ENCODE data around the gene KCNA5.

KCNA5 gene

DNA sequence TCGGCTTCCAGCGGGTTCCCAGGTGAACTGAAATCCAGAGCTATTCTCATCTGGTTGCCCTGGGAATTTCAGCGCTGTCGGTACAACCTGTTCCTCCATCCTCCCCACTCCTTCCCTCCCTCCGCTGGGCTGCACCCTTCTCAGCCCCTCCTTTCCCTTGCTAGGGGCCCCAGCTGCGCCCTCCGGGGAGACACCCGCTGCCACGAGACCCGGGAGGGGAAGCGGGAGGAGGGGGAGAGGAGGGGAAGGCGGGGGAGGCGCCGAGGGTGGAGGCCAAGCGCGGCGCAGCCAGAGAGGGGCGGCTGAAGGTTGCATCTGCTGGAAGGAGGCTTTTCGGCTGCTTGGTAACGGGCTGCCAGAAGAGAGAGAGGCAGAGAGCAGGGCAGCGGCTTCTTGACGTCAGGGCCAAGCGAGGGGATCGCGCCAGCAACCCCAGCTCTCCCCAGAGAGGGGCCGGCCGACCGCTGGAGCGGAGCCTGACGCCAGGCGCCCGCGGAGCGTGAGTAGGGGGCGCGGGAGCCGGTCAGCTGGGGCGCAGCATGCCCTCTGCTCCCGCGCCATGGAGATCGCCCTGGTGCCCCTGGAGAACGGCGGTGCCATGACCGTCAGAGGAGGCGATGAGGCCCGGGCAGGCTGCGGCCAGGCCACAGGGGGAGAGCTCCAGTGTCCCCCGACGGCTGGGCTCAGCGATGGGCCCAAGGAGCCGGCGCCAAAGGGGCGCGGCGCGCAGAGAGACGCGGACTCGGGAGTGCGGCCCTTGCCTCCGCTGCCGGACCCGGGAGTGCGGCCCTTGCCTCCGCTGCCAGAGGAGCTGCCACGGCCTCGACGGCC lies at the start of gene KCNA5:
Gene KCNA5 (plus strand): TSS at position 291 of the 831 bp plus-strand sequence. CDS start 269 bp downstream, at position 560.
- DNase-seq = peak; percentile 68

DNA sequence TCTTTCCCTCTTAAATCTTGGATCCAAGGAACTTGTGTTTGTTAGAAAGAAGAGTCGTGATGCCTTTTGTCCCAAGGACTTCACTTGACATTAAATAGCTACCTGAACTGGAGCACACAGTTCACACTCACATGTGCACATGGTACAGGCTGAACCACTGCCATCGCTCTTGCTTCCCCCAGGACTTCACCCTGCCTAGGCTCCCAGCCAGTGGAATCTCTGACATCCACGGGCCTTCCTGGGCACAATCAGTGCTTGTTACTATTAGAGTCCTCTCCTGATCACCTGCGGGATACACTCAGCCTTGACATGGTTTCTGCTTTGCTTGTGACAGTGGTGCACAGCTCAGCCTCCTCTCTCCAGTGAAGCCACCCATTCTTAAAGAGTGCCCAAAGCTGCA lies 49.1 kb upstream of the KCNA5 start:
- no peak for DNase-seq

DNA sequence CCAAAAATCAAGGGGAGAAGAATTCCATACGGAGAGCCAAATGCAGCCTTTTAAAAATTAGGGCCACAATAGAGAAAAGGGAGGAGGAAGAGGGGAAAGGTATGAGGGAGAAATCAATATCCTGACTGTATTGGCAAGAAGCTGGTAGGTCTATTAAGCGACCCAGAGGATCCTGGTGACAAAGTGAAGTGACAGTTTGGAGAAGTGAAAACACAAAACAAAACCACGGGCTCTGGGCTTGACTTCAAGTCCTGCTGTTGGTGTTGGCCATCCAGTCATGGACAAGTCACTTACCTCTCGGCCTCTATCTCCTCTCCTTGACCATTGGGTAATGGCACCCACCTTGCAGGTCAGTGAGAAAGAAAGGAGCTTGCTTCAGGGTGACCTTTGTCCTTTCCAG lies 47.0 kb upstream of the KCNA5 start:
- no peak for DNase-seq

DNA sequence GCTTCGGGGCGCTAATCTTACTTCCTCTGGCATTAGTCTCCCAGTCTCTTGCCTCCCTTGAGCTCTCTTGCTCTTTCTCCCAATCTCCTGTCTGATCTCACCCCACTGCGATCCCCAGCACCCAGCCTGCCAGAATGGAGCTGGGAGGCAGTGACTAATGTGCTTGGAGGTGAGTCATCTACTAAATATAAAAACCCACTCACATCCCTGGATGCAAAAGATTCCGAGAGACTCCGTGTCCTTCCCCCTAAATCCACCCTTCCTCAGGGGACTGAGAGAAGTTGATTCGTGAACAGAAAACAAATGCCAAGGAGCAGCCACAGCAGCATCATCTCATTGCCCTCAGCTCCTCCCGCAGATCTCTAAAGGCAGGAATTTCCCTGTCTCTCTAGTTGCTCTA lies 45.7 kb upstream of the KCNA5 start:
- peak; percentile 79 for DNase-seq

DNA sequence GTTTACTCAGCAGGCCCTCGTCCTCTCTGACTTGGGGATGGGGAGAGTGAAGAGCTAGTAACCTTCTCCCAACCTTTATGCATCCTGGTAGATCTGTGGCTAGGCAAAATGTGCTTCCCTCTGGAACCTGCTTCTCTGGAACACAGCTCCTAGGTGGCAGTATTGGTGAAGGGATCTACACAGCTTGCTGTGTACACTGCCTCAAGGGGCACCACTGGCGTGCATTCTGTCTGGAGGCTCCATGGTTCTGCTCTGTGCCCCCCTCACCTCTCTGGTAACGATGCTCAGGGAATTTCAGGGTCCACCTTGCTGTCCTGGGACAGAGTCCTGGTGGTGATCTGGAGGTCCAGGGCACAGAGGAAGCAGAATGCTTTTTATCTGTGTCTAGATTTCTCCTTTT lies 43.5 kb upstream of the KCNA5 start:
- peak; percentile 89 for DNase-seq

DNA sequence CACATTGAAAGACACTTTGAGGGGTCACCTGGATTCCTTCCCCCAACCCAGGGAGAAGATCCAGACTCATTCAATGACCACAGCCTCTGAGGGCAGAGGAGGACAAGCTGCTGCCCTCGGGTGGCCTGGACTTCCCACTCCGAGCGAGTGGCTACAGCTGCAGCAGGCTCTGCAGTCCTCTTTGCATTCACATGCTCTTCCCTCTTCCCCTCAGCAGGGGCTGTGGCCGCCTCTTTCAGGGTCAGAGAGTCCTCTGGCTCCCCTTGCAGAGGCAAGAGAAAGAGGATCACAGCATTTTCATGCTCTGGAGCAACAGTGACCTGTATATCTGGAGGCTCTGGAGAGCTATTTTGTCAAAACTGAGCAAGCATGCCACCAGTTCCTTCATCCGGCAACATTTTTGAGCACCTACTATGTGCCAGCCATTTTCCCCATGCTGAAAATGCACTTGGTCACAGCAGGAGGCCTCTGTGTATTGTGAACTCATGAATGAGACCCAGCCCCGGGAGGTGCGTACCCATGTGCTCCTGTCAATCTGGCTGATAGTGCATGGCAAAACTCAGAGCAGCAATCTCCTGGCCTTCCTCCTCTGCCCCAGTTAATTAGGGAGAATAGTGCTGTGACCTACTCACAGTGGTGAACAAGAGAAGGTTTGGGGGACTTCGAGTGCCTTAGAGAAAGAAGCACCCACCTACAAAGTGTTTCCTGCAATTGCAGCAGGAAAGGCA lies 42.9 kb upstream of the KCNA5 start:
- no peak for DNase-seq

DNA sequence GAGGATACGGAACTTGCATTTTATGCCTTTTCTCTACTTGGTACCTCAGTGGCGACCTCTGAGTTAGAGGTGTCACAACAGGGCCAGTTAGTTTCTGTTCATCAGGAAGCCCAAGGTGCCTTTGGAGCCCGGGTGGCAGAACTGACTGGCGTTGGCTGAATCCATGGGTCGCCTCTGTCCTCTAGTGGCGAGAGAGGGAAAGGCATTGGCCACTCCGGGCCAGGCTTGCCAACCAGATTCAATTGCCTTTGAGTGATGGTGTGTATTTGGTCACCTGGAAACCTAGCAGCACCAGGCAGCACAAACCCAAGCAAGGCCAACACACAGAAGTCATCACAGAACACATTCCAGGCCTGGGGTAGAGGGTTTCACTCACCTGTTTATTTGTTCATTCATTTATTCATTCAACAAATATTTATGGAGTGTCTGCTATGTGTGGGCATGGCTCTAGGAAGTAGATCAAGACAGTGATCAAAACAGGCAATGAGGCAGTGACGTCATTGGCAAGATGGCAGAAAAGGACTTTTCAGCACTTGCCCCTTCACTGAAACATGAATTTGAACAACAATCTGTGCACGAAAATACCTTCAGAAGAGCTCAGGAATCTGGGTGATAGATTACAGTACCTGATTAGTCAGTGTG lies 40.5 kb upstream of the KCNA5 start:
- peak; percentile 100 for DNase-seq

DNA sequence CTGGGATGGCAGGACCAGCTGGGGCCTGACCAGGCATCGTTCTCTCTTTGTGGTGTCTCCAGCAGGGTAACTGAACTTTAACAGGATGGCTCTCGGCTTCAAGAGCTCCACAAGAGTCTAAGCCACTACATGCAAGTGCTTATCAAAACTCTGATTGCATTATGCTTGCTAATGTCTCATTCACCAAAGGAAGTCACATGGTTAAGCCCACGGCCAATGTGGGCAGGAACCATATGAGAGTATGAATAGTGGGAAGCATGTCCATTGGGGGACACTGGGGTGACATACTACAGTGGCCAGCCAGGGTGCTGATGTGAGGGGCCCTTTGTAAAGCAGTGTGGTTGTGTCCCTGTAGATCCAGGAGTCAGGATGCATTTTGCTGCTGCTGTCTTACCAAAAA lies 35.0 kb upstream of the KCNA5 start:
- no peak for DNase-seq

DNA sequence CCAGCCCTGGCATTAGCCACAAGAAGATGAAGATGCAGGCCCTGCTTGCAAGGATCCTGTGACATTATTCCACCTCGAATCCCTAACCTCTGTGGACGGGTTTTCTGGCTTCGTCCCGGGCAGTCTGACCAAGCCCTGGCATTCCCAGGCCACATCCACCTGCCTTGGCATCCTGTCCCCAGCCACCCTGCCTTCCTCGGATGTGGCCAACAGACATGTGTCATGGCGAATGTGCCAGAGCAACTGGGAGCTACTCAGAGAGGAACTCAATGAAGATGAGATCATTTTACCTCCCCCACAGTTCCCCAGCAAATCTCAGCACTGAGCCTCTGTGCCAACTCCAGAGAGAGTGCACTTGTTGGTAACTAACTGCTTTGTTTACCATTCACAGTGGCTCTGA lies 33.5 kb upstream of the KCNA5 start:
- DNase-seq = no peak

DNA sequence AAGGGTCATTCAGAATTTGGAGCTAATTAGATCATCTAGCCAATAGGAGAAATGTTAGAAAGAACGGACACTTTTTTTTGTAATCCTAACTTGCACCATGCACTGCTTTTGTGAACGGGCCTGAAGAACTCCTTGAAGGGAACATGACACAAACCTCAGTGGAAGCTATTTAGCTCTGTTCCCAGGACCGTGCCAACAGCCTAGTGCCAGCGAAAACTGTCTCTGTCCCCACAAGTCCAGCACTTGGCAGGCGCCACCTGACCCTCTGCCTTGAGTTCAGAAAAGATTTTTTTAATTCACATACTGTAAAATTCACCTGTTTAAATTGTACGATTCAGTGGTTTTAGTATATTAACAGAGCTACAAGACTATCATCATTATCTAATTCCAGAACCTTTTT lies 31.3 kb upstream of the KCNA5 start:
- no peak for DNase-seq

DNA sequence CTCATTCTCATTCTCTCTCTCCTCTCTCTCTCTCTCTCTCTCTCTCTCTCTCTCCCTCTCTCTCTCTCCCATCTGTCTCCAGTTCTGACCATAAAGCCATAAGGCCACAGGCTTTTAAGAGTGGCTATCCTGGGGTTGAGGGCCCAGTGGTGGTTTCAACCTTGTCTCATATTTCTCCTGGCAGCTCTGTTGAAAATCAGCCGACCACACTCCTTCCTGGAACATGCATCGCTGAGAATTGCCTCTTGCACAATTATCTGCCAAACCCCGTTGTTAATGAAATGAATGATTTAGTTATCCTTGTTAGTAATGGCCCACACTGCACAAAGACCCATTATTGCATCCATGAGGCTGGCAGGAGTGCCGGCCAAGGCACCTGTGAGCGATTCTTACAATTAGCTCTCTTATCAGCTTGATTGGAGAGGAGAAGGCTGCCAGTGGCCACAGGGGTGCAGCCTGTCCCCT lies 30.4 kb upstream of the KCNA5 start:
- no peak for DNase-seq

DNA sequence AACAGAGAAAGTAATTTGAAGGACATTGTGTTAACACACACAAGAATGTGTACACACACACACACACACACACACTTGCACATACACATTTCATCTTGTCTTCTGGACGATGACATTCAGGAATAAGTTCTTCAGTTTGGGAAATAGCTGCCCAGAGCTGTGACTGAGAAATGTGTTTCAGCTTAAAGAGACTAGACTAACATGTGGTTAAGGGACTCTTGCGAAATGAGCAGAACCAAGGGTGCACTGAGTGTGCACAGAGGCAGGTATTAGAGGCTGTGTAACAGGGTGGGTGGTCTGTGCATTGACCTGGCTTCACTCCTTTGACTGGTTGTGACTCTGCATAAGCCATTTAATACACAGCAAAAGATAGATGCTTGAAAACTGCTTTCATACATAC lies 29.4 kb upstream of the KCNA5 start:
- no peak for DNase-seq

DNA sequence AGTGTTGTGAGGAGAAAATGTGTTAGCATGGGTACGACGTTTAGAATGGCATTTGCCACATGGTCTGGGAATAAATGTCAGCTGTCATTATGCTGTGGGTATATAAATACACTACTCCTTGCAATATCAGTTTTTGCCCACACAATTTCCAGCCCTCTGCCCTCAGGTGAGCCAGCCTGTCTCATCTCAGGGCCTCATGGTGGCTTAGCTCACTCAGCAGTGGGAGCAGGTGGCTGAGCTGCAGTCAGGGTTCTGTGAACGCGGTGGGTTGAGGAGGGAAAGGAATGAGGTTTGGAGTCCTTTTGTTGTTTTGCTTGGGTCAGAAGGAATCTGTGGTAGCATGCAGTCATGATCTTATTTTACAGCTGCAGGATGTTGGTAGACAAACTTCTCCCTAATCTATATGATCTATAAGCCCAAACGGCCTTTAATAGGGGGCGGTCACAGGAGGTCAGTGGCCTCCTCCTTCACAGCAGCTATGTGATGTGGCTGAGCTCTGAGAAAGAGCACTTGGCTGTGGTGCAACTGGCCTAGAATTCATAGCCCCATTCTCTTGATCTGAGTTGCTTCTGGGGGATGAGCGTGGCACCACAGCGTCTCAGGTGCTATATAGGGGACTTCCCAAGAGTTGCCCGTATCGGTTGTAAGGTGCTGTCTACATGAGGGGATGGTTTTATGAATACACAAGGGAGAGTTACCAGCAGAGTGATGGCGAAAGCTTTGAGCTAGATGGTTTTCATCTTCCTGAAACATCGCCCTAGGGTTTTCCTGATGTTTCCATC lies 27.8 kb upstream of the KCNA5 start:
- no peak for DNase-seq

DNA sequence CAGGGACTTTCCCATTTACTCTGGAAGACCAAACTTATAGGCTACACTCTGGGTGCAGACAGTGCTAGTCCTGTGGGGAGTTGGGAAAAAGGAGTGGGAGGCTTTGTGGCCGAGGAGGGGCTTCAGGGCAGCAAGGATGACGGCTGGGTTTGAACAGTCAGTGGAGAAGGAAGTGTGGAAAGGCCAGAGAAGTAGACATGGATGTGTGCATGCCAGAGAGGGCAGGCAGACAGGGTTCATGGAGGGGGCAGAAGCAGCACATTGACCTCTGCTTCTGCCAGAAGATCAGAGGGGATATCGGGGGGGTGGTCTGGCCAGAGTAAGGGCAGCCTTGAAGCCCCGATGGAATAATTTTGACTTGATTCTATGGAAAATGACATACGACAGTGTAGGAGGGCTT lies 27.2 kb upstream of the KCNA5 start:
- DNase-seq = no peak

DNA sequence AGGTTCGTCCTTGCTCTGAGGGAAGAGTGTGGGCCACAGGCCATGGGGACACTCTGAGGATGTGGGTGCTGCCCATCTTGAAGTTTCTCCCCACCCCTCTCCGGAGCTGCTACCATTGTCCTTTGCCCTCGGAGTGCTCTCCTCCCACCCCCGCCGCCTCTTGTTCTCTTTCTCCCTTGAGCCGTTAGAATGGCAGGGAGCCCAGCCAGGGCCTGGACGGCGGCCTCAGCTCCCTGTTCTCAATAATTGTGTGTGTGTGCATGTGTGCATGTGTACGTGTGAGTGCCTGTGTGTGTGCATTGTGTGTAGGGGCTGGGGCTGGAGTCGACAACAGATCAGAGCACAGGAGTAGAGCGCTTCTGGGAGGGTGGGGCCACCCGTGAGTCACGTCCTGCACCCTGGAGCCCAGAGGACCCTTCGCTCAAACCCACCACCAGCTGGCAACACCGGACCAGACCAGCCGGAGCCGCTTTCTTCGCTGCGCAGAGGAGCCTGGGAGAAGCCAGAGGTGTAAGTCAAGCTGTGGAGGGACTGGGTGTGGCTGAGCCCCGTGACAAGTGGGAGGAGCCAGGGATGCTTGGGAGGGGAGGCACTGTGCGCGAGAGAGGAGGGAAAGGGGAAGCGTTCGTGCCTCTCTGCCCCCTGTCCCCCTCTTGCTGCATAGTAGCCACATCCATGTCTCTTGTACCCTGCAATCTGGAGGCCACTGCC lies 25.9 kb upstream of the KCNA5 start:
- DNase-seq = no peak

DNA sequence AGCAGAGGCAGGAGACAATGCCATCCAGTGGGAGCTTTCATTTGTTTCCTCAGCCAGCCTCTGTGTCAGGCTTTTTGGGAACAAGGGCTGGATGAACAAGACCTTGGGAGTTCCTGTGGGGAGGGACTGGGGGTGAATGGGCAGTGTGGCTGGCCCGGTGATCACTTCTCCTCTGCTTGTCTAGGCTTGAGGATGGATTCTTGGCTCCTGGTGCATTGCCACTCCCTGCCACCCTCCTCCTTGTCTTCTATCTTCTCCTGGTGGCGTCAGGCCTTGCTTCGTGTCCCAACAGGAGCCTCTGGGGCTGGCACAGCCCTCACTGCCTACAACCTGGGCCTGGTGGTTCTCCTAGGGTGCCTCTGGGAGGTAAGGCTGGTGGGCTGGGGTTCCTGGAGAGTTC lies 25.0 kb upstream of the KCNA5 start:
- DNase-seq = no peak

DNA sequence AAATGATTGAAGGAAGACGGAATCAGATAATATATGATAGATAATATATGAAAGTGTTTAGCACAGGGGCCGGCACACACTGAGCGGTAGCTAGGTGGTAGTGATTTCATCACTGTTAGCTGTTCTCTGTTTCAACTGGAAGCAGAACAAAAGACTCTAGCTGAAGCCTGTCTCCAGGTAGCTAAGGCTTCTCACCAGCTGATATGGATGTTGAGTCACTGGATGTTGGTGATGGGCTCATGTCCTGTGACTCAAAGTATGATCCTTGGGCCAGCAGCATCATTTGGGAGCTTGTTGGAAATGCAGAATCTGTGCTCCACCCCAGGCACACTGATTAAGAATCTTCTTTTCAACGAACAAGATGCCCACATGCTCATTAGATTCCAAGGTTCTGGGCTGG lies 21.7 kb upstream of the KCNA5 start:
- peak; percentile 75 for DNase-seq

DNA sequence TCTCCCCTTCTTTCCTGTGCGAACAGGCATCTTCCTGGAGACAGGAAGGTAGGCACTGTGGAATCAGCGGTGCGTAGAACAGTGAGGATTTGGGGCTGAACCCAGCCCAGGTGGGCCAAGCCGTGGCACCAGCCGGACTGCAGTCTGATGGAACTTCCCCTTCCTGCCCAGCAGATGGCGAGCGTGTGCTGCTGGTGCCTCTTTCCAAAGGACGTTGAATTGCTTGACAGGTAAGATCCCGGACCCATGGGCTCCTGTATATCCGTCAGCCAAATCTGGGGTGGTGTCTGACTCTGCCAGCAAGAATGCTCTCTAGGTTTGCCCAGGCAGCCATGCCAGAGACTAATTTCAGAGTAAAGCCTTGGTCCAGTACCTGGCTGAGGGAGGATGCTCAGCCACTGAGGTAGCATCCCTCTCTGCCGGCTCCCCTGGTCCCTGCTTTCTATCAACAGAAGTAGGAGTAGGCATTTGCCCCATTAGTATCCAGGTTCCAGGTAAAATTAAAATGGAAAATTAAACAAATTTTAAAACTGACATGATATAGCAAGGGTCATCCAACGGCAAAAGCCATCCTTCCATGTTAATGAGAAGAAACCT lies 21.1 kb upstream of the KCNA5 start:
- peak; percentile 97 for DNase-seq

DNA sequence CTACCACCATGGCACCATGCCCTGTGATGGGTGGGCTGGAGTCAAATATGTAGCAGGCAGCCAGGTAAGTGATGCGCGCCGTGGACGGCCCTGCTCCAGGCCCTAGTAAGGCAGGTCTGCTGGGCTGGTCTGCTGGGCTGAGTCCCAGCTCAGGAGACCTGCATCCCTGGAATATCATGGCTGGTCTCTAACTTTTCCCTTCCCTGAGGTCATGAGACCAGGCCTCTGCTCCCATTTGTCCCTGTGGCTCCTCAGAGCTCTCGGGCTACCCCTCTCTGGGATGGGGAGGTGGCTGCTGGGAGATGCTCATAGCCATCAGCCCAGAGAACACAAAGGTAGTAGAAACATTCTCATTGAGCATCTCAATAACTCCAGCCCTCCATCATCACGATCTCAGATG lies 19.8 kb upstream of the KCNA5 start:
- no peak for DNase-seq

DNA sequence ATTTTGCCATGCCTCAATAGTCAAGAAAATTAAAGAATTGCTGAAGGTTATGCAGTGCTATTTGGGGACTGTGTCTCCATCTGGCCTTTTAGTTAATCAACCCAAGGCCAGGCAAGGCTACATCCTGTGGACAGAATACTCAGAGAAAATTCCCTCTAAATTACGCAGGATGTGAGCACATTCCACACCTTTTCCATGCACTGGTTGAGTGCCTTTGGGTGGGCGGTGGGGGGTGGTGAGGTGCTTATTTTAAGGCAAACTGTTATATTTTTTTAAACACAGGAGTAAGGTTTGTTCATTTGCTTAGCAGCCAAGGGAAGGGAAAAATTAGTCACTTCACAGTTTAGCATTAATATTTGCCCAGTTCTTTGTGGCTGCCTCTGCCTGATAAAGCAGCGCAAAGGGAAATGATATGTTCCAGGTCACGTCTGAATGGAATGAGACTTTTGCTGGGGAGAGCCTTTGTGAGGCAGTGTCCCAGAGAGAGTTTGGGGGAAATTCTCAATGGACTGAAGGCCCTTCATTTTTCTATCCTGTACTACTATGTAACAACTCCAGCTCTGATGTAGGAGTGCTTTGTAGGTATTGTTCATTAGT lies 17.2 kb upstream of the KCNA5 start:
- no peak for DNase-seq

DNA sequence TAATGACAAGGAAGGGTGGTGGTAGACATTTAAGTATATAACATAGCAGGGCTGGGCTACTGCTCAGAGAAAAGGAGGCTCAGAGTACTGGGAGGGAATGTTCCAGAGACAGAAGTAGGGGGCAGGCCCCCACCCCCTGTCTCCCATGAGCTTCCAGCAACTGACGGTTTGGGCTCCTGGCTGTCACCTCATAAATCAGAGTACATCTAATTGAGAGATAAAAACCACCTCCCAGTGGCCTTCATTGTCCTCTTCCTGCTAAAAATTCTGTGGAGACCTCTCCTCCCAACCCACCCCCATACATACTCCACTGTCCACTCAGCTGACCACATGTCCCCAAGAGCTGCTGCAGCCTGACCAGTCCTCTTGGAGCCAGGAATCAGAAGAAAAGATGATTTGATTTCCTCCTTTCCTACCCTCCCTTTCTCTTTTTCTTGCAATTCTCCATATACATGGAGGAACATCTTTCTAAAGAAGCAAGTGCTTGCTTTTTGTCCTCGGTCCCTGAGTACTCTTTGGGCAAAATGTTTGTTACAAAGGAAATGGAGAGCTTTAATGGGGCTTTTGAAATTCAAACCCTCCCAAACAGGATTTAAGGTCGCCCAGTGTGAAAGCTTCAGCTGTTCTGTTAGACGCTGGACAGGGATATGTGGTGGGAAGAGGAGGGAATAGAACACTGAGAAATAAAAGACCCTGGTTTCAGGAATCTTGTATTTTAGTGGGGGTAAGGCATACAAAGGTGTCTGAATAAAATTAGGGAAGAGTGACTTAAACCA lies 16.4 kb upstream of the KCNA5 start:
- DNase-seq = no peak
